NCI-H1048 (cell line): ENCODE results near the gene TSC2.
"Not testable (repeated sequence)": the region's sequence is repeated elsewhere in the genome, so short reads cannot be mapped to it uniquely, and the experiment has no call there.

Experiments used
- DNase-seq: peaks from one replicate; lab custom pipeline; 2025; lab: John Stamatoyannopoulos, UW

The TSC2 gene

DNA sequence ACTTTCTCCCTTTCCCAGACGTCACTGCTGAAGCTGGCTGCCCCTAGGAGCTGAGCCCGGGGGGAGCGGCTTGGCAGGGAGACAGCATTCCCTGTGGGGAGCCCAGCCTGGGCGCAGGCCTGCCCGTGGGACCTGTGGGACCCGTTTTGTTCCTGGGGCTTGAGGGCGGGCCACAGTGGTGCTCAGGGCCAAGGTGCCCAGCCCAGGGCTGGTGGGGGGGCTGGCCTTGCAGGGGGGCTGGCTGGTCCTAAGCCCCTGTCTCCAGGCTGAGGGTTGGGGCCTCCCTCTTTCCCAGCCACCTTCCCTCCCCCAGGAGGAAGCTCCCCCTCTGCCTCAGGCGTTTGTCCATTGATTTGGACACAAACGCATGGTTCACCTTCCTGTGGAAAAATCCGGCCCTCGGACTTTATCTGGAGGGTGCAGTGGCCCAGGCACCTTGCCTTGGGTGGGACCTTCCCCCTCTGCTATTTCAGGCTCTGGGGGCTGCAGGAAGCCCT is 16.7 kb upstream of the TSC2 start:
- DNase-seq, result no peak

DNA sequence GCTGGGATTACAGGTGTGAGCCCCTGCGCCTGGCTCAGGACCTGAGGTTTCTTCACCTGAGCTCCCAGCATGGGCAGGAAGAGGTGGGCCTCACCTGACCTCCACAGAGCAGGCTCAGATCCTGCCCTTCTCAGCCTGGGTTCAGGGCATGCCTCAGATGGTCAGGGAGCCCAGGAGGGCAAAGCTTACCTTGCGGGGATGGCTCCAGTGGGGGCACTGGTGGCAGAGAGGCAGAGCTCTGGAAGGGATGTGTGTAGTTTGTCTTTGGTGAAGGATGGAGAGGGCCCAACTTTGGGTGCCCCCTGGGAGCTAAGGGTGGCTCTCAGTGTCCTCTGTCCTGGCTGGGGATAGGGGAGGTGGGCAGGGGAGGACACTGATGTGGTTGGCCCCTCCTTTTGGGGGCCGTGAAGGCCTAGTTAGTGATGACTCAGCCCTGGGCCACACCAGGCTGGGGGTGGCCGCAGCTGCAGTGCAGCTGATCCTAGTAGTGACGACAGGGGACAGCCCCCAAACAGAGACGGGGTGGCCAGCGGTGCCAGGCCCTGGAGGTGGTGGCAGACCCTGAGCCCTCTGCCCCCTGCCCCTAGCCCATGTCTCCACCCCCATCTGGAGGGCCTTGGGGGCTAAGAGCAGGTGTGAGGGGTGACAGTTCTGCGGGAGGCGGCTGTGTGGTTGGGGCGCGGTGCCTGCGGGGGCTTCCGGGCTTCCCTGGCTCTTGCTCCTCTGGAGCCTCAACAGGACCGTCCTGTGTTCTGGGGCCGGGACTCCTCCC is 15.3 kb upstream of the TSC2 start:
- no peak for DNase-seq

DNA sequence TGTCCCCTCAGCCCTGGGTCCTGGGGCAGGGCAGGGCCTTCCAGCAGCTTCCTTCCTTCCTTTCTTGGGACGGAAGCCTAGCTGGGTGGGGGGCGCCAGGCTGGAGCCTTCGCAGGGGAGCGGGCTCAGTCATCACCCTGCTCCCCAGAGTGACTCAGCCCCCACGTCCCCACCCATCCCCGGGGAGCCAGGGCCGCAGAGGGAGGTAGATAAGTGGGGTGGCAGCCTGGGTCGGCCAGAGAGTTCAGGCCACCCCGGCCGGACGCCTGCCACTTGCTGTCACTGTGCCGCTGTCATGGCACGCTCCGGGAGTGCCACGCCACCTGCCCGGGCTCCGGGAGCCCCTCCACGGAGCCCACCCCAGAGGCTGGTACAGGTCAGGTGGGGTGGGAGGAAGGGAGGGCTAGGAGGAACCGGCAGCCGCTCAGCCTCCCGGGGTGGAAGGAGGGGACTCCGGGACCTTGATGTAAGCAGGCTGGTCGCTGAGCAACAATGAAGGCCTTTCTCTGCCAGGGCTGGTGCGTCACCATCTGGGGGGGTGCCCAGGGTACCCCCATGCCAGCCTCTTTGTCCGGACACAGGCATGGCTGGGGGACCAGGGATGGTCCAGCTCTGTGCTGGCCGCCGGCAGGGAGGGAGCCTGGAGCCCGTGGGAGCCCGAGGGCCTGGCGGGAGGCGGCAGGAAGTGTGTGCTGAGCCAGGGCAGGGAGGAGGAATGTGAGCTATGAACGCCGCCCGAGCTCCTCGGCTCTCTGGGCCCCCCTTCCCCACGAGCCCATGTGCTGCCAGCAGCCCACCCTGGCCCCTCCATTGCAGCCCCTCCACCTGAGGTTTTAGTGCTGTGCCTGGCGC is 14.5 kb upstream of the TSC2 start:
- DNase-seq, result no peak

DNA sequence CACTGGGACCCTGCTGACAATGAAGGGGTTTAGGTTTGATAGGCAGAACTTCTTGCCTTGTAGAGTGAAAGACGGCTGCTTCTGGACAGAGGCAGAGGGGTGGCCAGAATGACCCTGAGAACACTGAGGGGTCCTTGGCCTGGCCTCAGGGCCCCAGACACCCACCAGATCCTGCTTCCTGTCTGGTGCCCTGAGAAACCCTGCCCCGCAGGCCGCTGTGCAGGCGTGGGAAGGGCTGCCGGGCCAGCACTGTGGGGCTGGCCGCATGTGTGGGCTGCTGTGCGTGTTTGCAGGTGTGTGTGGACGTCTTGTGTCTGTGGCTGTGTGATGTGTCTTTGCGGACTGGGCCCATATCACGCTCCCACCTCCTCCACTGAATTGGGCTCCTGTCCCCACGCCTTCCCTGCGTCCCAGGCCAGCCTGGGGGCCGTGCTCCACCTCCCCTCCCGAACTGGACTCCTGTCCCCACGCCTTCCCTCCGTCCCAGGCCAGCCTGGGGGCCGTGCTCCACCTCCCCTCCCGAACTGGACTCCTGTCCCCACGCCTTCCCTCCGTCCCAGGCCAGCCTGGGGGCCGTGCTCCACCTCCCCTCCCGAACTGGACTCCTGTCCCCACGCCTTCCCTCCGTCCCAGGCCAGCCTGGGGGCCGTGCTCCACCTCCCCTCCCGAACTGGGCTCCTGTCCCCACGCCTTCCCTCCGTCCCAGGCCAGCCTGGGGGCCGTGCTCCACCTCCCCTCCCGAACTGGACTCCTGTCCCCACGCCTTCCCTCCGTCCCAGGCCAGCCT is 13.7 kb upstream of the TSC2 start:
- not testable (repeated sequence) for DNase-seq

DNA sequence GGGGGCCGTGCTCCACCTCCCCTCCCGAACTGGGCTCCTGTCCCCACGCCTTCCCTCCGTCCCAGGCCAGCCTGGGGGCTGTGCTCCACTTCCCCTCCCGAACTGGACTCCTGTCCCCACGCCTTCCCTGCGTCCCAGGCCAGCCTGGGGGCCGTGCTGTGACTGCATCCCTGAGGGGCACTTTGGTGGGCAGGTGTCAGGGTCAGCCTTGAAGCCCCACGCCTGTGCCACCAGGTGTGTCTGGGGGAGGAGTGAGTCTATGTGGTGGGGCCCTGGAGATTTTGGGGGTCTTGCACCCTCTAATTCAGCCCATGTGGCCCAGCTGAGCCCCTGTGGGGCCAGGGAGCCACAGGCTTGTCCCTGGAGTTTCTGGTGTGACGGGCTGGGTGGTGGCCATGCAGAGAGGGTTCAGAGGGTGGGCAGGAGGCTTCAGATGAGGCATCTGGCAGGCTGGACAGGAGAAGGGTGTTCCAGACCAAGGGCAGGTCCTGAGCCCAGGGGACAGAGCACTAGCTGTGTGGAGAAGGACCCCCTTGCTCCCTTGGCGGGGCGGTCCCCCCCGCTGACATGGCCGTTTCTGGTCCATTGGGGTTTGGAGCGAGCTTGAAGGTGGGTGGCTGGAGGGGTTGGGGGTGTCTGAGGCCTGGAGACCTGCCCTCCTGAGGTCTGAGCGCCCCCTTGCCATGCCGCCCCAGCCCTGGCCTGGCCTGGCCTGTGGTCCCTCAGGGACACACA is 12.9 kb upstream of the TSC2 start:
- no peak for DNase-seq

DNA sequence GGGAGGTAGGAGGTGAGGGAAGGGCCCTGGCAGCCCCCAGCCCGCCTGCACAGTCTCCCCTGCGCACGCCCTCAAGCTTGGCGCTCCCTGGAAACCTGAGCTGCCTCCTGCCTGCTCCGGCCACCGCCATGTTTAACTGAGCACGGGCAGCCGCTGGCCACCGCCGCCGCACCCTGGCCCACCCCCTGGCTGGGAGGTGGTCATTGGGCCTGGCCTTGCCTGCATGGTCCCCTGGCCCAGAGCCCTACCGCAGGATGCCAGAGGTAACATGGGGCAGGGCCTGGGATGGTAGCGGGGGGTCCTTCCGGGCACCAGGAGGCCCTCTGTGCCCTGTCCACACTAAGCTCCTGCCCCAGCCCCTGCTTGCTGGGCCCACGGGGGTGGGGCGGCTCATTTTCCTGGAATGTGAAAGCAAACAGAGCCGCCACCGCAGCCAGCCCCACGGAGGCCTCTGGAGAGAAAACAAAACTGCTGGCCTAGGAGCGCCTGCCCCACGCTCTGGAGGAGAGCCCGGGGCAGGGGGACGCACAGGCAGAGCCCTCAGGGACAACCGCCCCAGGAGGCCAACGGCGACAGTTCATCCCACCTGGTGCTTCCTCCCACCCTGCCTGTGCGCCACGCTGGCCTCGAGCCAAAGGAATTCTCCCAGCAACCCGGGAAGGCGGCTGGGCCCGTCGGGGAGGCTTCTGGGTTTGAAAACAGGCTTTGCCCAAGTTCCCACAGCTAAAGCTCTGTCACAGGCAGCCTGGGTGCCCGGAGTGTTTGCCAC is 12.2 kb upstream of the TSC2 start:
- no peak for DNase-seq

DNA sequence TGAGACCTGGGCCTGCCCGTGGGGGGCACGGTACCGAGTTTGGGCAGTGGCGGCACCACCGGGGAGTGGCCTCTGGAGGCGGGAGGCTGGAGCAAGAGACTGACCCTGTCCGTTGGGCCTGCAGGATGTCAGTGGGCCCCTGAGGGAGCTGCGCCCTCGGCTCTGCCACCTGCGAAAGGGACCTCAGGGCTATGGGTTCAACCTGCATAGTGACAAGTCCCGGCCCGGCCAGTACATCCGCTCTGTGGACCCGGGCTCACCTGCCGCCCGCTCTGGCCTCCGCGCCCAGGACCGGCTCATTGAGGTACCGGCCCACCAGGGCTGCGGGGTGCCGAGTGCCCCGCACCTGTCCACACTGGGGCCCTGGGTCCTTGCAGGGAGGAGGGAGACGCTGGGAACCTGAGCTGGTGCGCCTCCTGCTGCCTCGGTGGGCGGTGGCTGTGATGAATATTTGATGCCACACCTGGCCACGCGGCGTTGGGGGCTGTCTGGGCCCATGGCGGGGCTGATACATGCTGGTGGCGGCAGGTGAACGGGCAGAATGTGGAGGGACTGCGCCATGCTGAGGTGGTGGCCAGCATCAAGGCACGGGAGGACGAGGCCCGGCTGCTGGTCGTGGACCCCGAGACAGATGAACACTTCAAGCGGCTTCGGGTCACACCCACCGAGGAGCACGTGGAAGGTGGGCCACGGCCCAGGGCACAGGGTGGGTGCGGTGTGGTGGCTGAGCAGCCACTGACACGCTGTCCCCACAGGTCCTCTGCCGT is 11.4 kb upstream of the TSC2 start:
- no peak for DNase-seq

DNA sequence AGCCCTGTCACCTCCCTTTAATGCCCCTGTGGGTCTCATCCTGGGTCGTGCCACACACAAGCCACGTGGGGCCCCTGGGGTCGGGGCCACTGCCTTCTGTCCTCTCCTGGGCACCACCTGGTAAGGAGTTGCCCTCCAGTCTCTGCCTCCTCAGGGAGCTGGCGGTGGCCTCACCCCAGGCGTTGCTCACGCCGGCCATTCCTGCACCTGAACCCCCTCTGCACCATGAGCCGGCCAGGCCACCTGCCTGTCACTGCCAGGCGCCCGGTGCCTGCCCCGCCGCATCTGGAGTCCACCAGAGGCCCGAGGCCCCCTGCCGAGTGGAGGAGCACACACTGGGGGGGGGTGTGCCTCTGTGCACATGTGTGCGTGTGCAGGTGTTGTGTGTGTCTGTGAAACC is 10.7 kb upstream of the TSC2 start:
- DNase-seq, result no peak

DNA sequence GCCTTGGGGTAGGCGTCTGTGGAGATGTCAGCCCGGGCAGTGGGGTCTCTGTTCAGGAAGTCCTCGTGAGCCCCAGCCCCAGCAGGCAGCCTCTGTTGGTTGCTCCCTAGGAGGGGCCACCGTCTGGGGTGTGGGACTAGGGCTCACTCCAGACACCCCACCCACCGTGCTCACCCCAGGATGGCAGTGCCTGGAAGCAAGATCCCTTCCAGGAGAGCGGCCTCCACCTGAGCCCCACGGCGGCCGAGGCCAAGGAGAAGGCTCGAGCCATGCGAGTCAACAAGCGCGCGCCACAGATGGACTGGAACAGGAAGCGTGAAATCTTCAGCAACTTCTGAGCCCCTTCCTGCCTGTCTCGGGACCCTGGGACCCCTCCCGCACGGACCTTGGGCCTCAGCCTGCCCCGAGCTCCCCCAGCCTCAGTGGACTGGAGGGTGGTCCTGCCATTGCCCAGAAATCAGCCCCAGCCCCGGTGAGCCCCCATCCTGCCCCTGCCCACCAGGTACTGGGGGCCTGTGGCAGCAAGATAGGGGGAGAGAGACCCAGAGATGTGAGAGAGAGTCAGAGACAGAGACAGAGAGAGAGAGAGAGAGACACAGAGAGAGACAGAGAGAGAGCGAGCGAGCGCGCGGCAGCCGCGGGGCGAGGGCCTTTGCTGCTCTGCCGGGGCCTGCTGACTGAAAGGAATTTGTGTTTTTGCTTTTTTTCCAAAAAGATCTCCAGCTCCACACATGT is 10.0 kb upstream of the TSC2 start:
- DNase-seq, result no peak

DNA sequence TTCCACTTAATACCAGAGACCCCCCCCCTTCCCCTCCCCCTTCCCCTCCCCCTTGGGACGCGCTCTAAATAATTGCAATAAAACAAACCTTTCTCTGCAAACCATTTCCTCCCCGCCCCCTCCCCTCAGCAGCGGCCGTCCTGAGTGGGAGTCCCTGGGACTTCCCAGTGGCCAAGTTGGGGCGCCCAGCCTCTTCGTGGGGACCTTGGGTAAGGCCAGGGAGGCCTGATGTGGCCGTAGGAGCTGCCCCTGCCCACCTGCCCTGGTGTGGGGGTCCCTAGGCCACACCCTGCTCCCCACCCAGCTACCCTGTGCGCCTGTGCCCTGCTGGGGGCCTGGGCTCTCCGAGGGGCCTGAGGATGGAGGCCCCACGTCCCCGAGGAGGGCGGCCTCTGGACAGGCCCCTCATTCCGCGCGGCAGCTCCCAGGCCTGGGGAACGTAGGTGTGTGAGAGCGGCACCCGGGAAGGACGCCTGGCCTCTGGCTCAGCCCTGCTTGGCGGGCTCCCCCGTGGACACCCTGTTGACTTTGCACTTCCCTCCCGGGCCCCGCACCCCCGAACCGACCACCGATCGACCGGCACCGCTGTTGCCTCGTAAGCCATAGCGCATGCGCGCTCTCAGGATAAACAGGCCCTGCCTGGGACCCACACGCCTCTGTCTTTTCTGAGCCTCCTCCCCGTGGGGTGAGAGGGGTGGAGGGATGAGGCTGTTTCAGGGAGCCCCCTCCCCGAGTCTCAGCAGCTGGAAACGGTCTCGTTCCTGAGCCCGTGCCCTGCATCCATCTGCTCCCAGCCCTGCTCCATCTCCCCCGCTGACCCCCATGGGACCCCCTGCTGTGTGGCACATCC is 9.2 kb upstream of the TSC2 start:
- no peak for DNase-seq

DNA sequence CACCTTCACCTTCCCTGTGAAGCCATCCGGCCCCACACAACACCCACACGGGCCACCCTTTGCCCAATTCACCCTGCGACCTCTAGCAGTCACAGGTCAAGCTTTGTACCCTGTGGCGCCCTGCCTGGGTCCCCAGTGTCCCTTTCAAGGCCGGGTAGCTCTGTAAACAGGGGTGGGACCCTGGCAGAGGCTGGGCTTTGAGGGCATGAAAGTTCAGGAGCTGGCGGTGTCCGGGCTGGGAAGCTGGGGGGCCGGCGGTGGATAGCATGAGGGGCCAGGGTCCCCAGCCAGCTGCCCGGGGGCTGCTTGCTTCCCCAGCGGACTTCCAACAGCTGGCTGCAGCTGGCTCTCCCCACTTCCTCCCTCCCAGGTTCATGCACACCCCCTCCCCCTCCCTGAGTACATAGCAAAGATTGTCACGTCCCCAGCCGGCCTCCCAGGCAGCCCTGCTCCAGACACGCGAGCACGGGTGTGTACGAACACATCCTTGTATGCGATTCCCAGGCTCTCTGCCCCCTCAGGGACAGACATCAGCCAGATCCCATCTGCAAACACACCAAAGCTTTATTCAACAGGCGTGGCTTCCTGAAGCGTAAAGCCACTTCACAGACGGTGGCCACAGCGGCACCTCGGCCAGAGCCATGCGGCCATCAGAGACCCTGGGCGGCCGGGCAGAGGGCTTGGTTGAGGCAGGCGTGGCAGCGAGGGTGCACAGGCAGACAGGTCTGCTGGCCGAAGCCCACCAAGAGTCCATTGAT is 8.3 kb upstream of the TSC2 start:
- no peak for DNase-seq

DNA sequence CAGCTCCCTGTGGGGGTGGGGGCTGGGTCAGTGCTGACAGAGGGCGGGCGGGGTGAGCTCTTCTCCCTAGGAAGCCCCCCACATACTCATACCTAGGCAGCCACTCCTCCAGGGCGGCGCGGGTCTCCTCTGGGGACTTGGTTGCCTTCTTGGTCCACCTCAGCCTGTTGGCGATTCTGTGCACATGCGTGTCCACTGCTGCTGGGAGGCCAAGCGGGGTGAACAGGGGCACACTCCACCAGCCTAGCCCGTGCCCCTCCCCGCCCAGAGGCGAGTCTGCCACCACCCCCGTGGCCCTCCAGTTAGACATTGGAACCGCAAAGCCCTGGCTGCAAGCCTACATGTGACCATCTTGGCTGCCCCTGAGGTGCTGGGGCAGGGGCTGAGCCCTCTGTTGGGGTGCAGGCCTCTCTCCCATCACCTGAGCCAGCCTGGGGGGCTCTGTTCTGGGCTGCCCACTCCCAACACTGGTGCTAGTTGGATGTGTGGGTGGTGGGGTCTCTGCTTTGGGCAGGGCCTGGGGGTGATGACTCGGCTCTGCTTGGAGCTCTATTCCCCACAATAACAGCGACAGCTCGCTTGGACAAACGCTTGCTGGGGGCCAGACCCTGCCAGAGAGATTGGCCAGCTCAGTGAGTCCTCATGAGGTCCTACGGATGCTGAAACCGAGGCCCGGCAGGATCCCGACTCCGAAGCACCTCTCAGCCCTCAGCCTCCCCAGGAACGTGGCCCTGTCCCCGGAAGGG is 7.6 kb upstream of the TSC2 start:
- DNase-seq, result no peak

DNA sequence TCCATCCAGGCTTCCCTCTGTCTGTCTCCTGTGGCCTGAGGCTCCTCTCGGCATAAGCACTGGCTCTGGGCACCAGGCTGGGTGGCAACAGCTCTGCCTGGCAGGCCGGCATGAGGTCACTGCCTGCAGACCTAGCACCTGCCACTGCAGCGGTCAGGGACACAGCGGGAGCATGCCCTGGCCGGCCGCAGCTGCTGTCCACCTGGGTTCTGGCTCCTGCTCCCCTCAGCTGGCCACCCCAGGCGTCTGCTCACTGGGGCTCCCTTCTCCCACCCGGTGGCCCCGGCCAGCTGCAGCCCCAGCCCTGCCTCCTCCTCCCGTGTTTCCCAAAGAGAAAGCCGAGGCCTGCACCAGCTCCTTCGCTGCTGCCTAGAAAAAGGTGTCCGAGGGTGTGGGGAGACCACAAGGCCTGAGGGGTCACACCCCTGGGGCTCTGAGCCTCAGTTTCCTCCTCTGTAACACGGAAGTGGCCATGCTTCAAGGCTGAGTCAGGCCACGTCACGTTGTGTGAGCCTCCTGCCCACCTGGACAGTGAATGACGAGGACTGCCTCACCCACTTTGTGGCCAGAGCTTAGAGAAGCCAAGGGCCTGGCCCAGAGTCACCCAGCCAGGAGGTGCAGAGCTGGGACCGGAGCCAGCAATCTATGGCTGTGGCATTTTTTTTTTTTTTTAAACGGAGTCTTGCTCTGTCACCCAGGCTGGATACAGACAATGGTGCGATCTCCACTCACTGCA is 6.8 kb upstream of the TSC2 start:
- DNase-seq, result no peak

DNA sequence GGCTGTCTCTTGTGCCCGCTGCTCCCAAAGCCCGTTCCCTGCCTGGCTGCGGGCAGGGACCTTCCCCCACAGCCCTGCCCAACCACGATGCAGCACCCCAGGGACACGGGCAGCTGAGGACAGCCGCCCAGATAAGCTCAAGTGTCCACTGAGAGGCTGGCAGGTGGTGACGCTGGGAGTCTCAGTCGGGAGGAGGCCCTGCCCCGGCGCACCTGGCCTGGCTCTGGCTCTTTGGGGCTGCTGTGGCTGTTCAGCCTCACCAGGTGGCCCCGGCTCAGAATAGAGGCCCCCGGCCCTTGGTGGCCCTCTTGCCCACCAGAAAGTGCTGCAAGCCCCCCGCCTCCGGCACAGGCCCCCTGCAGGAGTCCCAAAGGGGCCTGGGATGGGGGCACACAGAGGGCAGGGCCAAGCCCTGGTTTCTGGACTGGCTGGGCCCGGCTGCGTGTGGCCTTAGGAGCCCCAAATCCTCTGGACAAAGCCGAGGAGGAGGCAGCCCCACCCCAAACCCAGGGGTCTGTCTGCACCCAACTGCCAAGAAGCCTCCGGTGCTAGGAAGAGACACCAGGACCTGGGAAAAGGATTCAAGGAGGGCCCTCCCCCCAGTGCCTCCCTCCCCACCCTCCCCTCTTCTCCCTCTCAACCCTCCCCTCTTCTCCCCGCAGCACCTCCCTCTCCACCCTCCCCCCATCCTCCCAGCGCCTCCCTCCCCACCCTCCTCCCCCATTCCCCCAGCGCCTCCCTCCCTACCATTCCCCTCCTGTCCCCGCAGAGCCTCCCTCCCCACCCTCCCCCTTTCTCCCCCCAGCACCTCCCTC is 5.4 kb upstream of the TSC2 start:
- no peak for DNase-seq

DNA sequence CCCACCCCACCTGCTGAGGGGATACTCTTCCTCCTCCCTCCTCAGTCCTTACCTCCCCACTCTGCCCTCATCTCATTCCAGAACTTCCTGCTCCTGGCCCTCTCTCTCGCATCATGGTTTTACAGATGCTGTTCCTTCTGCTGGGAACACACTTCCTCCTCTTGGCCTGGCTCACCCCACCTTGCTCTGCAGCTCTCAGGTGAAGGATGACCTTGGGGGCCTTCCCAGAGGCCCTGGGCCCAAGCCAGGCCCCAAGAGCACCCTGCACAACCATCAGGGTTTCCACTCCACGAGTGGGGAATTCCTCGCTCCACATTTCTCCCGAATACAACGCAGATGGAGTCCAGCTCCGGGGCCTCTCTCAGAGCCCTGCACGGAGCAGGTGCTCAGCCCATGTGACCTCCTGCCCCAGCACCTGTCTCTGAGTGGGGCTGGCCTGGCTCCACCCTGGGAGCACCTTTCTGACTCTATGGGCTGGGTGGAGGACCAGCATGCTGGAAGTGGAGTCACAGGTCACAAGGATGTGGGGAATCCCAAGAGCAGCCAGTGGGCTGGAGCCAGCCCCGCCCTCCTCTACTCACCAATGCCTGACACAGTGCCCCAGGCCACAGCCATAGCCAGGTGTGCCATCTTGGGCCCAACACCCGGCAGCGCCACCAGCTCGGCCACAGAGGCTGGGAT is 4.7 kb upstream of the TSC2 start:
- no peak for DNase-seq
